ENCODE measurements around the gene ALAD. TPM values are rescaled to one million over a fixed set of nuclear protein-coding genes. Genes with fewer than 3 reads are reported as not detected.
"Not testable (repeated sequence)": the region's sequence is repeated elsewhere in the genome, so short reads cannot be mapped to it uniquely, and the experiment has no call there.

Gene ALAD
- total RNA-seq, 1 experiment from 2014 or later = 7.7 TPM

GRCh38 chr9:113398796-113399195 is 2.3 kb downstream of the ALAD start:
- peak; percentile 53 for DNase-seq (ENCODE audit: low read depth)

- DNase-seq (ENCODE audit: low read depth) = no peak
These were observed 3.9 kb downstream of the ALAD start for GRCh38 chr9:113397203-113397631.

DNA sequence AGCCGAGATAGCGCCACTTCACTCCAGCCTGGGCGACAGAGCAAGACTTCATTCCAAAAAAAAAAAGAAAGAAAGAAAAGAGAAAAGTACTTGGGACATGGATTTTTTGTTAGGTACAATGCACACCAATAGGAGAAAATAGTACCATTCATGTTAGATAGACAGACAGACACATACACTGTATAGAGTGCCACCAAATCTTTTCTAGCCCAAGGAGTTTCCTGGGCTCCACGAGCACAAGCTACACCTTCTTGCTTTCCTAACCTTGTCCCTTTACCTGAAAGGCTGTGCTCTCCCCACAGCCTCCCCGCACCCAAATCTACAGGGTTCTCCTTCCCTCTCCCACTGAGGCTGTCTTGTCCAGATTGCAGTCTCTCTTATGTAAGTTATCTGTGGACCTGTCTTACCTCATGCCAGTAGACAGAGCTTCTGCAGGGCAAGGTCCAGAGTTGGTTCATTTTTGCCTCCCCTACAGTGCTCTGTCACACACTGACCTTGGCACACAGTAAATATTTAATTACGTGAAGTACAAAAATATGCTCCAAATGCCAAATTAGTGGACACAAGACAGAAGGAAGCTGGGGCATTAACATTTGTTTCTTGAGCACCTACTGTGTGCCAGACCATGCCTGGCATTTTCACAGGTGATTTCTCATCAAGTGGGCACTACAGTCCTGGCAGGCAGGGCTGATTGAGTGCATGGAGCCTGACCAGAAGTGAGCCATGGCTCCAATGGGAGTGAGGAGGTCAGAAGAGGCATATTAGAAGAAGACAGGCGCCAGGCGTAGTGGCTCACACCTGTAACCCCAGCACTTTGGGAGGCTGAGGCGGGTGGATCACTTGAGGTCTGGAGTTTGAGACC is 5.9 kb downstream of the ALAD start:
- no peak for DNase-seq (ENCODE audit: low read depth)

DNA sequence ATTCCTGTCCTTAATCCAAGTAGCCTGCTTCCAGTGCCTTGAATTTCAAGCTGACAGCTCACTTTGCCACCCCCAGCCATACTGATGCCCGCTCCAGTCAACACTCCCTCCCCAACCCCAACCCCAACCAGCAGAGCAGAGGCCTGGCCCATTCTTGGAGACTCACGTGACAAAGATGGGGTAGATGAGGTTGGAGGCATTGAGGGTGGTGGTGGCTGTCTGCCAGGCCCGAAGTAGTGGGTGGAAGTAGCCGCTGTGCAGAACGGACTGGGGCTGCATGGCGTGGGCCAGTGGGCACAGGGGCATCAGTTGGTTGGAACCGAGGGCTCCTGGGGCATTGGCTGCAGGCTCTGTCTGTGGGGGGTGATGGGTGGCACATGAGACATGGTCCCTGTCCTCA is 7.8 kb downstream of the ALAD start:
- DNase-seq (ENCODE audit: low read depth) = no peak

DNA sequence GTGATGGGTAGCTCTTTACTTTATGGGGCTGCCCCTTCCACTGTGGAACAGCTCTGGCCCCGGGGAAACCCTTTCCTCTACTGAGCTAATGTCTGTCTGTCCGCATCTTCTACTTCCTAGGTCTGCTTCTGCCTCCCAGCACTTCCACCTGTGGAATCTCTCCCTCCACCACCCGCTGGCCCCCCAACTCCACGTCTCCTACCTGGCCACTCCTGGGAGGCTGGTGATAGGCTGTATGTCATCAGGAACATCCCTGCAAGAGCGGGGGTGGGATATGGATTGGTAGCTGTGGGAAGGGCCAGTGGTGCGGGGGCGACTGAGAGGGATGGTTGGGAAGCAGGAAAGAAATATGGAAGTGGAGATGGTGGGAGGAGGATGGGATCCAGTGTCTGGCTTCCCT is 9.2 kb downstream of the ALAD start:
- no peak for DNase-seq (ENCODE audit: low read depth)

DNA sequence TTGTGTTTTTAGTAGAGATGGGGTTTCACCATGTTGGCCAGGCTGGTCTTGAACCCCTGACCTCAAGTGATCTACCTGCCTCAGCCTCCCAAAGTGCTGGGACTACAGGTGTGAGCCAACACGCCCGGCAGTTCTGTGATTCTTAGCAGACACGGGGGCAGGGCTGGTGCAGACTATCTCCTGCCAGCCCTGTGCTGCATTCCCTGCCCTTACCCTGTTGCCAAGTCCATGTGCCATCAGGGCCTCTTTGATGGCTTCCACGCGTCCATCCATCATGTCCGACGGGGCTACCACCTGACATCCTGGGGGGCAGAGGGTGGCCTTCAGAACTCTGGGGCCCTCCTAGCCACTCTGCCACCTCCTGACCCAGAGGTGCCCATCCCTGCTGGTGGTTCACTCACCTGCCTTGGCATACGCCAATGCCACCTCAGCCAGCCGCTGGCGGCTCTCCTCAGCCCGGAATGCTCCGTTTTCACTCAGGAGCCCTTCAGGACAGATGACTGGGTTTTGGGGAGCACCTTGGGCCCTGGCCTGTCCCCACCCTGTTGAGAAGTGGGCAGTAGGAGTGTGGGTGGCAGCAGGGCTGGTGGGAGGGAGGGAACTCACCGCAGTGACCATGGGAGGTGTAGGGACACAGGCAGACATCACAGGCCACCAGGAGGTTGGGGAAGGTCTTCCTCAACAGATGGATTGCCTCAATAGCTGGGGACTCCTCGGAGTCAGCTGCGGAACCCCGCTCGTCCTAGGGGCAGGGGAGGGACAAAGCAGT is 10.7 kb downstream of the ALAD start:
- no peak for DNase-seq (ENCODE audit: low read depth)

- no peak for DNase-seq (ENCODE audit: low read depth)
These were observed 11.6 kb downstream of the ALAD start for GRCh38 chr9:113389451-113389850.

DNA sequence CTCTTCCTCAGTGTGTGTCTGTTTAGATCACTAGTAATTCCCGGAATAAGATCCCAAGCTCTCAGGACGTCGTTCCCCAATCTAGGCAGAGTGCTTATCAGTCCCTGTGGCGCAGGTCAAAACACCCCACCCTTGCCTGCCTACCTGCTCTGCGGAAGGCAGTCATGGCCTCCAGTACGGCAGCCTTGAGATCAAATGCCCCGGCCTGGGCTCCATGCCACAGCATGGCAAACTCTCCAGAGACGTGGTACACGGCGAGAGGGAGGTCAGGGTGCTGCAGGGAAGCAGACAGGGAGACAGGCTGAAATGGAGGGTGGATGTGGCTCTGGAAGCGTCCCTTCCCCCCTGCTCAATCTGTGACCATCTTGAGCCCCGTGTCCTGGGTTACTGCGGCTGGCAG is 12.3 kb downstream of the ALAD start:
- DNase-seq (ENCODE audit: low read depth) = no peak

DNA sequence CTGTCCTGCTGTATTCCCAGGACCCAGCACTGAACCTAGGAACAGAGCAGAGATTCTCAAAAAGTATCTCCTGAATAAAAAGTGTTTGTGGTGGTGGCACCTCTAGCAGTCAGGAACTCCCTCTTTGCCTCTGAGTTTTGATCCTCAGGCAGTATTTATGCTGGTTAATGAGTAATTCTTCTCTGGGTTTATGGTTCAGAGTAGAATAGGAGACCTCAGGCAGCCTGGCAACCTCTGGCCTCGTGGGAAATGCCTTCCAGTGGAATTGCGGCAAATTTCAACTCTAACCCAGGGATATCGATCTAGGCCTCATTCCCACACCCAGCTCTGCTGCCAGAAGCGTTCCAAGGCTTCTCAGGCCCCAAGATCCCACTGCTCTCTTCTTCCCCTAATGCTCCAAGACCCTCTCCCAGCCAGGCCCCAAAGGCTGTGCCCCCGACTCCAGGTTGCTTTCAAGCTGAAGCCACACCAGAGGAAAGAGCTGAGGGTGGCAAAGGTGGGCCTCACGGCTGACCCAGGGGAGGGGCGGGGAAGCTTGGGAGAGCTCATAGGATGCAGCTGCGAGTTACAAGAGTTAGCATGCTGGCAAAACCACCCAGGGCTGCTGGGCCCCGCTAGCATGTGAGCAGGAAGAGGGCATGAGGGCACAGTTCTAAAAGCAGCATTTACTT is 13.4 kb downstream of the ALAD start:
- no peak for DNase-seq (ENCODE audit: low read depth)

DNA sequence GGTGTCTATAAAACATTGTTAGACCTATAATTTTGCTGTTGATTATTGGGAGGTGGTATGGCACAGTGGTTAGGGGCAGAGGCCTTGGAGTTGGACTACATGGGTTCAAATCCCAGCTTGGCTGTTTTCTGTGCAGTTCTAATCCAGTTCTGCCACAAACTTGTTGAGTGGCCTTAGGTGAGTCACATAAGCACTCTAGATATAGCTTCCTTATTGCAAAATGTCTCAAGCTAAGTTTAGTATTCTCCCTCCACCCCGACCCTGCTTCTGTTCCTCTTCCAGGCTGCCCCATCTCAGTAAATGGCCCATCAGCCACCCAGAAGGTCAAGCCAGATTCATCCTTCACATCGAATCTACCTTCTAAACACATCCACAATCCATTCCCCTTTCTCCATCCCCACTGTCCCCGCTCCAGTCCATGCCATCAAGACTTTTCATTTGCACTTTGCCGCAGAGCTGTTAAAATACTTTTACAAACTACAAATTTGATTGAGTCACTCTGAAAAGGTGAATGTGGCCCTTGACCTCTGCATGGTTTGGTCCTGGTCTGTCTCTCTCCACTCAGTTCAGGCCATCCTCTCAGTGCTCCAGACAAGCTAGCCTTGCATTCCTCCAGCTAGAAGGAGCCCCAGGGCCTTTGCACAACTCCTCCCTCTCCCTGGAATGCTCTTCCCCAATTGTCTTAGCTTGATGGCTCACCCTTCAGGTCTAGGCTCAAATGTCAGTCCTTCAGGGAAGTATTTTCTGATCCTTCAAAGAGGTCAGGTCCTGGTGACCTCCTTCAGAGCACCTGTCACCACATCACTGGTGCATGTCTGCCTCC is 14.3 kb downstream of the ALAD start:
- DNase-seq (ENCODE audit: low read depth) = no peak

GRCh38 chr9:113381909-113382411 is 19.1 kb downstream of the ALAD start:
- DNase-seq (ENCODE audit: low read depth) = no peak

DNA sequence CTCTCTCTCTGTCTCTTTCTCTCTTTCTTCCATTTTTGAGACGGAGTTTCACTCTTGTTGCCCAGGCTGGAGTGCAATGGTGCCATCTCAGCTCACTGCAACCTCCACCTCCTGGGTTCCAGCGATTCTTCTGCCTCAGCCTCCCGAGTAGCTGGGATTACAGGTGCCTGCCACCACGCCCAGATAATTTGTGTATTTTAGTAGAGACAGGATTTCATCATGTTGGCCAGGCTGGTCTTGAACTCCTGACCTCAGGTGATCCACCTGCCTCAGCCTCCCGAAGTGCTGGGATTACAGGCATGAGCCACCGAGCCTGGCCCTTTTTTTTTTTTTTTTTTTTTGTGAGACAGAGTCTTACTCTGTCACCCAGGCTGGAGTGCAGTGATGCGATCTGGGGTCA is 19.6 kb downstream of the ALAD start:
- not testable (repeated sequence) for DNase-seq (ENCODE audit: low read depth)

GRCh38 chr9:113380869-113381378 is 20.2 kb downstream of the ALAD start:
- DNase-seq (ENCODE audit: low read depth) = no peak

DNA sequence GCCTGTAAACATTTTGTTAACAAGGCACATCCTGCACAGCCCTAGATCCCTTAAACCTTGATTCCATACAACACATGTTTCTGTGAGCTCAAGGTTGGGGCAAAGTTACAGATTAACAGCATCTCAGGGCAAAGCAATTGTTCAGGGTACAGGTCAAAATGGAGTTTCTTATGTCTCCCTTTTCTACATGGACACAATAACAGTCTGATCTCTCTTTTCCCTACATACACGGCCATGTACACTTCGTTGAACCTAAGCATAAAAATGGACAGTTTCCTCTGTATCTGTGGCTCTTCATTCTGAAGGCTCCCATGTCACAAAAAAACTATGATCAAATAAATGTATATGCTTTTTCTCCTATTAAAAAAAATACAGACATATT is 21.3 kb downstream of the ALAD start:
- not testable (repeated sequence) for DNase-seq (ENCODE audit: low read depth)

DNA sequence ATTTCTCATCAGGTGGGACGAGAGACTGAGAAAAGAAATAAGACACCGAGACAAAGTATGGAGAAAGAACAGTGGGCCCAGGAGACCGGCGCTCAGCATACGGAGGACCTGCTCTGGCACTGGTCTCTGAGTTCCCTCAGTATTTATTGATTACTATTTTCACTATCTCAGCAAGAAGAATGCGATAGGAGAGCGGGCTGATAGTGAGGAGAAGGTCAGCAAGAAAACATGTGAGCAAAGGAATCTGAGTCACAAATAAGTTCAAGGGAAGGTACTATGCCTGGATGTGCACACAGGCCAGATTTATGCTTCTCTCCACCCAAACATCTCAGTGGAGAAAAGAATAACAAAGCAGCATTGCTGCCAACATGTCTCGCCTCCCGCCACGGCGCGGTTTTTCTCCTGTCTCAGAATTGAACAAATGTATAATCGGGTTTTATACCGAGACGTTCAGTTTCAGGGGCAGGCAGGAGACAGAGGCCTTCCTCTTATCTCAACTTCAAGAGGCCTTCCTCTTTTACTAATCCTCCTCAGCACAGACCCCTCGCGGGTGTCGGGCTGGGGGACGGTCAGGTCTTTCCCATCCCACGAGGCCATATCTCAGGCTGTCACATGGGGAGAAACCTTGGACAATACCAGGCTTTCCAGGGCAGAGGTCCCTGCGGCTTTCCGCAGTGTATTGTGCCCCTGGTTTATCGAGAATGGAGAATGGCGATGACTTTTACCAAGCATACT is 21.8 kb downstream of the ALAD start:
- not testable (repeated sequence) for DNase-seq (ENCODE audit: low read depth)

- DNase-seq (ENCODE audit: low read depth) = peak; percentile 91
These were observed 24.2 kb downstream of the ALAD start, which contains the start of gene HDHD3 for GRCh38 chr9:113376634-113377567. HDHD3 (minus strand) TSS chr9:113376986; CDS start chr9:113374354, 2,632 bp downstream.

DNA sequence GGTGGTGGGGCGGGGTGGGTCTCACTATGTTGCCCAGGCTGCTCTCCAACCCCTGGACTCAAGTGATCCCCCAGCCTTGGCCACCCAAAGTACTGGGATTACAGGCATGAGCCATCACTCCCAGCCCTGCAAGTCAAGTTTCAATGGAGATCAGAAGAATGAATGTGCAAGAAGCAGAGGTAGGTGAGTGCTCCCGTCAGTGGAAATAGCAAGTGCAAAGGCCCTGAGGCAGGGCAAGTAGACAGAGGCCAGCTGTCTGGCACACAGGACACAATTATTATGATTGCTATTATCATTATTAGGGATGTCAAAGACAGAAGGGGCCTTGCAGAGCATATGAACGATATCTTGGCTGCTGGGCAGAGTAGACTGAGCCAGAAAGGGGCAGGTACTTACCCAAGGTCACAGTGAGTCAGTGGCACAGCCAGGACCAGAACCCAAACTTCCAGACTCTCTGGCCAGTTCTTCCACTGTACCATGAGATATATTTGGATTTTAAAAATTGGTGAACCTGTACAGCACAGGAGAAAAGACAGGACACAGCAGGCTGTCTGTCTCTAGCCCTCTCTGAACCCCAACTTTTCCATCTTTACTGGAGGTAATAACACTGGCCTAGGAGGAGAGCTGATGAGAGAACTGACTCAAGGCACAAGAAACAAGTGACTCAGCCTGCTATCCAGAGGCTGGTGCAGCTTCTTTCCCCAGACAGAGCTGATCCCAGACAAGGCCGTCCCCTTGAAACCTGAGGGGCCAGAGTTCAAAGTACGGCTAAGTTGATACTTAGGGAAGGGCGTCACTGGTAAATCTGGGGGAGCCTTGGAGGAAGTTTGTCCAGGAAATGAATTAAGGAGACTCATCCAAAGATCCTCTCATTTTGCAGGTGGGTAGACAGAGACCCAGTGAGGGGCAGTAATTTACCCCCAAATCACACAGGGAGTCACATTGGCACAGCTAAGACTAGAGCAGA is 25.7 kb downstream of the ALAD start:
- no peak for DNase-seq (ENCODE audit: low read depth)

Data from Daoy (cell line).